HepG2 (cell line): Measurements from ENCODE around the gene DLEC1. TPM values are rescaled to one million over a fixed set of nuclear protein-coding genes. Genes with fewer than 3 reads are reported as not detected.

Source experiments
- ADNP ChIP-seq: sonication (generic); formaldehyde crosslinking; IDR thresholded peaks from 2 replicates; pipeline ENCODE4 v1.4.0; 2020; ENCODE audit warnings: missing genetic modification reagents
- CBX5 ChIP-seq: sonication (generic); formaldehyde crosslinking; IDR thresholded peaks from 2 replicates; pipeline ENCODE4 v1.4.0; 2020; ENCODE audit warnings: missing genetic modification reagents, borderline replicate concordance
- CENPT ChIP-seq: sonication (generic); formaldehyde crosslinking; IDR thresholded peaks from 2 replicates; pipeline ENCODE4 v1.8.0; 2022; ENCODE audit warnings: low read depth, mild to moderate bottlenecking, moderate library complexity, missing genetic modification reagents
- DNMT1 ChIP-seq: sonication (generic); formaldehyde crosslinking; IDR thresholded peaks from 2 replicates; pipeline ENCODE4 v1.5.1; 2020; ENCODE audit warnings: mild to moderate bottlenecking, missing genetic modification reagents
- FOXK1 ChIP-seq: sonication (generic); formaldehyde crosslinking; IDR thresholded peaks from 2 replicates; pipeline ENCODE4 v1.4.0; 2020; ENCODE audit warnings: low read depth, missing genetic modification reagents, borderline replicate concordance
- HES4 ChIP-seq: sonication (generic); formaldehyde crosslinking; IDR thresholded peaks from 2 replicates; pipeline ENCODE4 v1.9.0; 2021; ENCODE audit warnings: mild to moderate bottlenecking, missing genetic modification reagents, borderline replicate concordance
- MTA3 ChIP-seq: sonication (generic); formaldehyde crosslinking; IDR thresholded peaks from 2 replicates; pipeline ENCODE4 v1.4.0; 2020; ENCODE audit warnings: missing genetic modification reagents
- PATZ1 ChIP-seq: sonication (generic); formaldehyde crosslinking; IDR thresholded peaks from 2 replicates; pipeline ENCODE4 v1.4.0; 2020; ENCODE audit warnings: missing genetic modification reagents
- REL ChIP-seq: sonication (generic); formaldehyde crosslinking; conservative IDR thresholded peaks from 2 replicates; pipeline ENCODE4 v1.8.0; 2022; ENCODE audit warnings: mild to moderate bottlenecking, missing genetic modification reagents, moderate library complexity
- STAG1 ChIP-seq: sonication (generic); formaldehyde crosslinking; IDR thresholded peaks from 2 replicates; pipeline ENCODE4 v1.4.0; 2020; ENCODE audit warnings: missing genetic modification reagents
- SYNCRIP ChIP-seq: fragments of 200-400 bp; formaldehyde crosslinking; IDR thresholded peaks from 2 replicates; pipeline ENCODE4 v1.6.1; 2018; ENCODE audit warnings: mild to moderate bottlenecking, low read depth, low read length; ENCODE audit not compliant: insufficient read depth
- ZBTB3 ChIP-seq: sonication (generic); formaldehyde crosslinking; IDR thresholded peaks from 2 replicates; pipeline ENCODE4 v1.4.0; 2020; ENCODE audit warnings: low read depth, mild to moderate bottlenecking, moderate library complexity, missing genetic modification reagents, borderline replicate concordance
- ZFP1 ChIP-seq: IDR thresholded peaks from 2 replicates; pipeline ENCODE4 v1.6.1; 2016
- ZFP91 ChIP-seq: sonication (generic); formaldehyde crosslinking; IDR thresholded peaks from 2 replicates; pipeline ENCODE4 v1.9.0; 2022; ENCODE audit warnings: missing genetic modification reagents, mild to moderate bottlenecking, borderline replicate concordance
- ZNF124 ChIP-seq: sonication (generic); formaldehyde crosslinking; IDR thresholded peaks from 2 replicates; pipeline ENCODE4 v1.4.0; 2020; ENCODE audit warnings: missing genetic modification reagents
- ZNF224 ChIP-seq: sonication (generic); formaldehyde crosslinking; IDR thresholded peaks from 2 replicates; pipeline ENCODE4 v1.5.0; 2020; ENCODE audit warnings: mild to moderate bottlenecking, missing genetic modification reagents
- ZNF605 ChIP-seq: sonication (generic); formaldehyde crosslinking; IDR thresholded peaks from 2 replicates; pipeline ENCODE4 v1.8.0; 2022; ENCODE audit warnings: mild to moderate bottlenecking, missing genetic modification reagents
- ZNF646 ChIP-seq: sonication (generic); formaldehyde crosslinking; IDR thresholded peaks from 2 replicates; pipeline ENCODE4 v1.9.0; 2021; ENCODE audit warnings: mild to moderate bottlenecking, missing genetic modification reagents
- ZNF740 ChIP-seq: sonication (generic); formaldehyde crosslinking; IDR thresholded peaks from 2 replicates; pipeline ENCODE4 v1.4.0; 2020; ENCODE audit warnings: missing genetic modification reagents
- ZNF768 ChIP-seq: sonication (generic); formaldehyde crosslinking; IDR thresholded peaks from 2 replicates; pipeline ENCODE4 v1.4.0; 2020; ENCODE audit warnings: missing genetic modification reagents
- polyA plus RNA-seq, 8 experiments: library from polyadenylated mRNA; depleted of rRNA in 3 of 8; stranded (reverse) in 7 of 8; unstranded in 1 of 8; fragments of >200 nt; fragmentation: Illumina TruSeq in 4 of 8; extraction: Trizol in 4 of 8; gene quantifications; 2 replicates each; pipeline versions ENCODE4 v1.2.1 to v1.2.3, GENCODE V29; 2011 to 2016; ENCODE audit warnings: low read depth in 4 of 8, missing spikeins in 1 of 8, mixed read lengths in 1 of 8; ENCODE audit not compliant: insufficient read depth in 1 of 8
- total RNA-seq, 5 experiments: library from RNA; depleted of rRNA; stranded (reverse); fragments of >200 nt; fragmentation: Illumina TruSeq; extraction: Trizol; gene quantifications; 2 replicates each; pipeline ENCODE4 v1.2.3, GENCODE V29; 2016; ENCODE audit warnings: low read depth in 1 of 5

The DLEC1 gene
- total and polyA plus RNA-seq, 2 of the 13 experiments (the other 11 are each of a cell fraction or from before 2014, with no cell fraction given), result 0.09 TPM; not detected in 1

GRCh38 chr3:38001456-38002081, 37.4 kb upstream of the DLEC1 start (continued):
- TF ChIP-seq ZBTB3, result no peak
- no peak for TF ChIP-seq MTA3 (CRISPR knock-in tag)
- TF ChIP-seq HES4 (CRISPR knock-in tag), result no peak
- peak; percentile 55 for TF ChIP-seq STAG1 (CRISPR knock-in tag)
- no peak for TF ChIP-seq ZNF224
- 0 out of 2 replicates have a peak, but pooled peaks have one; percentile 14 for TF ChIP-seq PATZ1
- no peak for TF ChIP-seq FOXK1 (CRISPR knock-in tag)
- TF ChIP-seq CENPT, result 0 out of 2 replicates have a peak, but pooled peaks have one; percentile 52
- peak; percentile 27; the same call in 1 of the 2 replicates for TF ChIP-seq ZNF768 (CRISPR knock-in tag)
- no peak for TF ChIP-seq SYNCRIP
- 0 out of 2 replicates have a peak, but pooled peaks have one; percentile 26 for TF ChIP-seq ZFP91 (CRISPR knock-in tag)
- TF ChIP-seq ZNF605 (CRISPR knock-in tag), result no peak
- no peak for TF ChIP-seq DNMT1
- TF ChIP-seq ZFP1 (CRISPR knock-in tag), result no peak
- TF ChIP-seq ZNF740 (CRISPR knock-in tag), result 0 out of 2 replicates have a peak, but pooled peaks have one; percentile 44
- no peak for TF ChIP-seq ADNP (CRISPR knock-in tag)
- peak; percentile 10; the same call in 1 of the 2 replicates for TF ChIP-seq CBX5 (CRISPR knock-in tag)
- TF ChIP-seq ZNF646, result no peak
- no peak for TF ChIP-seq REL
- TF ChIP-seq ZNF124 (CRISPR knock-in tag), result no peak
